ENCODE data around the gene TAF3.

- TF ChIP-seq EZH2 (IDR thresholded peaks at IDR 0.05; ENCODE audit: borderline replicate concordance) (peak; percentile 52), CTCF (IDR thresholded peaks at IDR 0.05; ENCODE audit: poor library complexity) (no peak), EZH2phosphoT487 (IDR thresholded peaks at IDR 0.05; ENCODE audit: low read depth, severe bottlenecking, unreplicated experiment) (peak; percentile 52)
Observed at GRCh38 chr10:8044908-8045725, 226.8 kb downstream of the TAF3 start.

Data from hepatocyte (in vitro differentiated cells).